Measurements from ENCODE around the gene PPP1R1B. TPM values are rescaled to one million over a fixed set of nuclear protein-coding genes. Genes with fewer than 3 reads are reported as not detected.

PPP1R1B gene
- total RNA-seq, 1 donor from 2014 or later = 0.15 TPM

- no peak for DNase-seq (ENCODE audit: low read depth)
Measured at GRCh38 chr17:39683295-39683939, 56.7 kb downstream of the PPP1R1B start.

GRCh38 chr17:39684369-39685192, 57.8 kb downstream of the PPP1R1B start:
- DNase-seq (ENCODE audit: low read depth) = no peak

Other genes starting within 250 kb of the PPP1R1B start
- gene FBXL20, start 225.3 kb upstream of the PPP1R1B start, total RNA-seq = 14.1 and 24.2 TPM in 2 replicates
- gene MED1, start 175.7 kb upstream of the PPP1R1B start, total RNA-seq = 18.1 and 28.2 TPM in 2 replicates
- 18.6 and 38.9 TPM in 2 replicates for gene CDK12, start 165.5 kb upstream of the PPP1R1B start, total RNA-seq
- not detected in 2 replicates for gene NEUROD2, start 19.0 kb upstream of the PPP1R1B start, total RNA-seq
- gene STARD3, start 10.2 kb downstream of the PPP1R1B start, total RNA-seq = 22.4 and 31.9 TPM in 2 replicates
- gene TCAP, start 38.4 kb downstream of the PPP1R1B start, total RNA-seq = 0.25 TPM in 1 of 2 replicates, not detected in the other
- gene PNMT, start 41.5 kb downstream of the PPP1R1B start, total RNA-seq = 0.25 TPM in 1 of 2 replicates, not detected in the other
- gene PGAP3, start 61.1 kb downstream of the PPP1R1B start, total RNA-seq = 6.6 and 21.8 TPM in 2 replicates
- gene ERBB2, start 73.1 kb downstream of the PPP1R1B start, total RNA-seq = 28.5 and 121 TPM in 2 replicates
- 12.7 and 17.7 TPM in 2 replicates for gene MIEN1, start 103.6 kb downstream of the PPP1R1B start, total RNA-seq
- 10.8 and 25.7 TPM in 2 replicates for gene GRB7, start 111.0 kb downstream of the PPP1R1B start, total RNA-seq
- under 0.01 and 0.17 TPM in 2 replicates for gene IKZF3, start 237.4 kb downstream of the PPP1R1B start, total RNA-seq
- not detected in 2 replicates for gene ZPBP2, start 241.2 kb downstream of the PPP1R1B start, total RNA-seq

Measured in renal cortical epithelial cell (primary cell).